LNCaP clone FGC (cell line): ENCODE data around the gene NKX2-2.

Experiments used
- DNase-seq: peaks from one replicate; pipeline ENCODE4 v3.0.0-alpha.2; 2011; ENCODE audit warnings: low read depth
- H3K4me3 ChIP-seq: 2 replicates; pipeline ENCODE4 v1.5.1; 2011; ENCODE audit warnings: mild to moderate bottlenecking, low read depth, low read length, control low read depth
- TF ChIP-seq, protein P1 (sequence below): IDR thresholded peaks from 2 replicates; pipeline ENCODE4 v1.5.1; 2012; ENCODE audit warnings: mild to moderate bottlenecking; ENCODE audit not compliant: control insufficient read depth, insufficient read depth; ENCODE audit errors: extremely low read depth

Gene NKX2-2

DNA sequence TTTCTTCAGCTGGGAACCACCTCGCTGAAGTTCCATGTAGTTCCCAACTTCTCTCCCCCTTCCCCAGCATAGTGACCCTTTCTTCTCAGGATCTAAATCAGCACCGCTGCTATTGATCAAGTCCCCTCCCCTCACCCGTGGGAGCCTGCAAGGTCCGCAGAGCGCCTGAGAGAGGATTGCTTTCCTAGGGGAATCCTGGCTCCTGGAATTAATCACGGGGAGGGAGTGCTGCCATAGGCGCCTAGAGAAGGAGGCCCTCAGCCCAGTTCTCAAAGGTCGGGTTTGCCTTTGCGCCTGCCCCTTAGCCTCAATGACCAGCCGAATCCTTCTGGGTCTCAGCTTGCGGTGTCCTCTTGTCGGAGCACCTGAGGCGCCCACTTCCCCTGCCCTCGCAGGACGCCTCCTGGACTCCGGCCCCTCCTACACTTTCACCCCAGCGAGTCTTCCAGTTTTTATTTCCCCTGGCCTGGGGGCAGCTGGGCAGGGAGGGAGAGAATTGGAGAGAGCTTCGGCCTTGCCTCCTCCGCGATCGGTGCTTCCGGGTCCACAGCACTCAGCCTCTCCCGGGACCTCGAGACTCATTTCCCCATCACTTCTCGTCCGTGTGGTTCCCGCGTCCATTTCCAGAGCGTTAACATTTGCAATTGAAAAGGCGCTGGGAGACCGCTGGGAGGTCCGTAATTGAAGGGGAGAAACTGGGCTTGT lies 3.1 kb upstream of the NKX2-2 start:
- H3K4me3 ChIP-seq = no peak overlapping the region
- no peak for DNase-seq
- TF ChIP-seq, protein P1, sequence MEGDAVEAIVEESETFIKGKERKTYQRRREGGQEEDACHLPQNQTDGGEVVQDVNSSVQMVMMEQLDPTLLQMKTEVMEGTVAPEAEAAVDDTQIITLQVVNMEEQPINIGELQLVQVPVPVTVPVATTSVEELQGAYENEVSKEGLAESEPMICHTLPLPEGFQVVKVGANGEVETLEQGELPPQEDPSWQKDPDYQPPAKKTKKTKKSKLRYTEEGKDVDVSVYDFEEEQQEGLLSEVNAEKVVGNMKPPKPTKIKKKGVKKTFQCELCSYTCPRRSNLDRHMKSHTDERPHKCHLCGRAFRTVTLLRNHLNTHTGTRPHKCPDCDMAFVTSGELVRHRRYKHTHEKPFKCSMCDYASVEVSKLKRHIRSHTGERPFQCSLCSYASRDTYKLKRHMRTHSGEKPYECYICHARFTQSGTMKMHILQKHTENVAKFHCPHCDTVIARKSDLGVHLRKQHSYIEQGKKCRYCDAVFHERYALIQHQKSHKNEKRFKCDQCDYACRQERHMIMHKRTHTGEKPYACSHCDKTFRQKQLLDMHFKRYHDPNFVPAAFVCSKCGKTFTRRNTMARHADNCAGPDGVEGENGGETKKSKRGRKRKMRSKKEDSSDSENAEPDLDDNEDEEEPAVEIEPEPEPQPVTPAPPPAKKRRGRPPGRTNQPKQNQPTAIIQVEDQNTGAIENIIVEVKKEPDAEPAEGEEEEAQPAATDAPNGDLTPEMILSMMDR = no peak

DNA sequence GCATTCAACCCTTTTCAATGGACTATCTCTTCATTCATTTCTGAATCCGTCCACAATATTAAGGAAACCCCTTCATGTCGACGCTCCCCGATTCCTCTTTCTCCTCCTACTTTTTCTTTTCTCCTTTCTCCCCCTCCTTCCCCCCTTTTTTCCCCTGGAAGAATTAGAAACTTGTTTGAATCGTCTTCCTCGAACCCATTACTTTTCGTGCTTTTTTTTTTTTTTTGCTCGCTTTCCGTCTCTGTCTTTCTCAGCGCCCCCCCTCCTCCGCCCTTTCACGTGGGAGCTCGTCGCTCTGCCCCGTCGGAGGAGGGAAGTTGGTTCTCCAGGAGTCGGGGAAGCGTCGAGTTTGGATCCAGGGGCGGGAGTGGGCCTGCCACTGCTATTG lies 2.3 kb upstream of the NKX2-2 start:
- TF ChIP-seq, protein P1 = no peak
- no peak for DNase-seq
- H3K4me3 ChIP-seq = no peak overlapping the region

DNA sequence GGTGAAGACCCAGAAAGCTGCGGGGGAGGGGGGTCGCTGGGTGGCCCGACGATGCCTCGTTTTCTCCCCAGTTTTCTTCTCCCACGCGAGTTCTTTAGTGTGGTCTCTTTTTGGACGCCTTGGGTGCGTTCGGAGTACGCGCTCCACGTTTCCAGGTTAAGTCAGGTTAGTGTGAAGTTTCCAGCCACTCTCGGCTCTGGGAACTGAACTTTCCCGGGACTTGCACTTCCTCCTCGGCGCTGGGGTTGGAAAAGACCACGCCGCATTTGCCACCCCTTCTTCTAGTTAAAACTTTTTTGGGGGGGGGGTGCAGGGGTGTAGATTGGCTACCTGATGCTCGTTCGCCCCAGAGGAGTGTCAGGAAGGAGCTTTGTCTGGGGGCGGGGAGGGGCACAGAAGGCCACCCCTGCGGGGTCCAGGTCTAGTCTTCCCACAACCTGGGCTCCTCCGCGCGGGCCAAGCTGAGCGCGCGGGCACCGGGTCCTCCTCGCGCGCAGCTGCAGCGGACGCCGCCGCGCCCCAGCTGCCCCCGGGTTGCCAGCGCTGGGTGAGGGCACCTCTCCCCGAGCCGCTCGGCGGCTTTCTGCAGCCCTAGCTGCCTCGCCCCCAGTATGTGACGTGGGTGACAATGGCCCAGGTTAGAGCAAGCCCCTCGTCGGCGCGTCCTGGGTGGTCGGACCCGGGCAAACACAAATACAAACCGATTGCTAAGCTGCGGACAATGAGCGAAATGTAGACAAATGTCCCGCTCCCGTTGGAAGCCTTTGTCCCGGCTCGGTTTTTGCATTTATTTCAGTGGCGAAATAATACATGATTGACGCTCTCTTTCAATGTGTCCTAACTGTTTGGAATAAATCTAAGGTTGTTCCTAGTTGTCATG lies 1.7 kb upstream of the NKX2-2 start:
- no peak for DNase-seq
- TF ChIP-seq, protein P1 = no peak
- no peak overlapping the region for H3K4me3 ChIP-seq

DNA sequence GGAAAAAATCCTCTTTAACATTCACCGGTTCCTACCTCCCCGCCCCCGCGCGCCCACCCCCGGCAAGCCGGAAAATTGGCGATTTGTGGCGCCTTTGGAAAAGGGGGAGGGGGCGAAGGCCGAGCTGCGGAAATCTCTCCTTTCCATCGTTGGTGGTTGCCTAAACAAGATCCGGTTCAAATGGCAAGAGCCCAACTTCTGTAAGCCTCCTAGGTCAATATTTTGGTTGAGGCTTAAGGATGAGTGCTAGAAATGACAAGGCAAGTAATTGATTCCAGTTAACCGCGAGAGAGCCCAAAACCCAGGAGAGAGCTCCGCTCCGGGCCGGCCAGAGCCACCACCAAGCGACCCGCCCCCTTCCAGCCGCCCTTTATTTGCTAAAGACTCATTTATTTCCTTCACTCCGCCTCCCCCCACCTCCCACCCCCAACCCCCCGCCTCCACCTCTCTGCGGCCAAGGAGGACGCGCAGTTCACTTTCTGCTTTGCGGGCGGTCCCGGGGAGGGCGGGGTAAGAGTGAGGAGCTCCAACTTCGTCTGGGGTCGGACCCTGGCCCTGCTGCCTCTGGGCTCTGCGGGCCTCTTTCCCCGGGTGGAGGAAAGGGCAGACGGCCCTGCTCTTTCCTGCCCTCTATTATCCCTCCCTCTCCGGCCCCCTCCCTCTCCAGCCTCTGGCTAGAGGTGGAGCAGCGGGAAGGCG lies 838 bp upstream of the NKX2-2 start:
- peak overlapping the region; percentile 33 for H3K4me3 ChIP-seq
- TF ChIP-seq, protein P1 = no peak
- DNase-seq = no peak

DNA sequence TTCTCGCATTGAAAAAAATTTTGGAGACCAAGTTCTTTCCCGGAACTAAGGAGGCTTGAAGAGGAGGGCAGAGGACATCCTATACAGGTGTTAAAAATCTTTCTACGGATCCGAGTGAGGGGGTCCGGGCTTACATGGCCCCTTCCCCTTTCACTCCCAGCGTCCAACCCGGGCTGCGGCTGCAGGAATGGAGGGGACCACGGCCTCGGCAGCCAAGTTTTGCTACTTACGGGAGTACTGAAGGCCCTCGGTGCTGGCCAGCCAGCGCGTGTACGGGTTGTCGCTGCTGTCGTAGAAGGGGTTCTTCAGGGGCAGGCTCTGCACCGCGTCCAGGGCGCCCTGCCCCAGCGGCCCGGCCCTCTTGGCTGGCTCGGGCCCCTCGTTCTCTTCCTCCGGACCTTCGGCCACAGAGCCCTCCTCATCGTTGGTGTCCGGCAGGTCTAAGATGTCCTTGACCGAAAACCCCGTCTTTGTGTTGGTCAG lies 642 bp downstream of the NKX2-2 start:
- no peak for DNase-seq
- no peak overlapping the region for H3K4me3 ChIP-seq
- TF ChIP-seq, protein P1 = no peak

DNA sequence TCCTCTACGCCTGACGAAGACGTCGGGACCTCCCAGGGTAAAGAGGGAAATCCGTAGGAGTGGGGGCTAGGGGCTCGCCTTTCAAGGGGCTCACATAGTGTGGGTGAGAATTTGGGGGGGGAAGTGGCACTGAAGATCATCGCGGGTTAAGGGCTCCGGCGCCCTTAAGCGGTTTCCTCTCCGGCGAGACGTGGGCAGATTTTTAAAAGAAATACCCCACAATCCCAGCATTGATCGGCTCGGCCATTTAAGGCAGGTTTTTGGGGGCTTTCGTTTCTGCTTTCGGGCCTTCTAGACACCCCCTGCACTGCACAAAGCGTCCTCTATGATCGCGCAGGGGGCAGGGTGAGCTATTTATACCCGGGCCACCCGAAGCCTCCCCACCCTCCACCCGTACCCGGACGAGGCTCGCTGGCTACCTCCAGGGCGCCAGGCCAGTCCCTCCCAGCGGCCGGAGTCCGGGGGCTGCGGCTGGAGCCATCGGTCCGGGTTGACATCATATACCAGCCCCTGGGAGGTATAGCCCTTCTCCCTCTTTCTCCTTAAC lies 1.2 kb downstream of the NKX2-2 start:
- no peak for DNase-seq
- H3K4me3 ChIP-seq = no peak overlapping the region
- TF ChIP-seq, protein P1 = no peak
